Heart left ventricle (tissue), 13 donors: Measurements from ENCODE around the gene TGM2.

ENCODE experiments used
- CTCF ChIP-seq, 12 donors: fragments of 200-600 bp; sonication (generic) in 4 of 12; IDR thresholded peaks; one replicate each; pipeline versions ENCODE4 v1.5.0 to v1.8.0; 2018 to 2022; ENCODE audit warnings: antibody characterized with exemption in 12 of 12, mild to moderate bottlenecking in 5 of 12
- POLR2A ChIP-seq, 2 donors: fragments of 450-650 bp; IDR thresholded peaks; one replicate each; pipeline ENCODE4 v1.6.1; 2017; ENCODE audit warnings: antibody characterized with exemption in 2 of 2, mild to moderate bottlenecking in 2 of 2, moderate library complexity in 2 of 2
- donor health status: ischemic (EF 13 %, LVEDD 7.1; RV severe dilation, severe dysfunction).
- donor health status: DM: no; HTN: yes; CAD: no.
- donor health status: DM: no; HTN: no; CAD: no.
- donor health status: ischemic (EF 25% LVEDD 6.9; RV normal size, moderate dysfunction).
- donor health status: ischemic (EF 25% LVEDD 5.7; RV mildly dilated, moderate dysfunction).
- donor health status: ischemic (EF 35%, LVEDD 5.7; RV mildly dilated, moderate dysfunction).
- donor health status: nonischemic (EF 11% LVEDD 7.7; RV severe dilation, severe dysfunction).
- donor health status: DM: yes; HTN: yes; CAD: no.
- donor health status: PGD.
- donor health status: ischemic (EF 29% LVEDD 5.4; RV normal size, mild dysfunction).
- donor health status: nonischemic (EF 23%, LVEDD 6.1; RV moderate dilation, normal function).

GRCh38 chr20:38192323-38192885, 27.3 kb upstream of the TGM2 start:
- TF ChIP-seq CTCF (IDR thresholded peaks at IDR 0.05) (no peak), POLR2A (IDR thresholded peaks at IDR 0.05) (no peak)
